ENCODE measurements around the gene RPL12. TPM values are rescaled to one million over a fixed set of nuclear protein-coding genes. Genes with fewer than 3 reads are reported as not detected.
A peak's percentile ranks its signal among the peaks of the same experiment; 100 is the strongest.

The RPL12 gene
- total and polyA plus RNA-seq, 2 of the 13 experiments (the other 11 are each of a cell fraction or from before 2014, with no cell fraction given), result 1,551 to 2,590 TPM

GRCh38 chr9:127423934-127424675, 27.1 kb downstream of the RPL12 start, which contains the start of gene ZNF79 (continued):
- TF ChIP-seq REST (IDR thresholded peaks at IDR 0.05; ENCODE audit: borderline replicate concordance in 1 of 2, low read depth in 1 of 2, low read length in 2 of 2), result peak in 1 of 2 experiments; percentile 83
- TF ChIP-seq FLYWCH1 (CRISPR knock-in tag; IDR thresholded peaks at IDR 0.05), result no peak
- no peak for TF ChIP-seq PHB2 (IDR thresholded peaks at IDR 0.05; ENCODE audit: partially characterized antibody)
- no peak for TF ChIP-seq SYNCRIP (IDR thresholded peaks at IDR 0.05; ENCODE audit: insufficient read depth, low read depth, low read length)
- TF ChIP-seq AFF4 (CRISPR knock-in tag; IDR thresholded peaks at IDR 0.05), result no peak
- TF ChIP-seq ZNF318 (CRISPR knock-in tag; IDR thresholded peaks at IDR 0.05), result no peak
- TF ChIP-seq ZNF674 (CRISPR knock-in tag; IDR thresholded peaks at IDR 0.05; ENCODE audit: low read depth), result no peak
- TF ChIP-seq POLR2A (IDR thresholded peaks at IDR 0.05; ENCODE audit: insufficient read depth in 1 of 2, low read depth in 2 of 2, low read length in 2 of 2), result peak; percentile 62 to 85
- no peak for TF ChIP-seq LCORL (IDR thresholded peaks at IDR 0.05)
- peak; percentile 27; the same call in 1 of the 2 replicates for TF ChIP-seq LCORL (CRISPR knock-in tag; IDR thresholded peaks at IDR 0.05)
- TF ChIP-seq ZNF275 (CRISPR knock-in tag; IDR thresholded peaks at IDR 0.05; ENCODE audit: borderline replicate concordance), result no peak

Measured in HepG2 (cell line).